ENCODE data around the gene FBXO3.
"Not testable (repeated sequence)": the region's sequence is repeated elsewhere in the genome, so short reads cannot be mapped to it uniquely, and the experiment has no call there.

Gene FBXO3

GRCh38 chr11:33708985-33709384 lies 65.3 kb downstream of the FBXO3 start:
- no peak overlapping the region for H3K4me3 ChIP-seq (ENCODE audit: low read length, poor library complexity, severe bottlenecking)
- H3K36me3 ChIP-seq (ENCODE audit: insufficient read depth, low read length) = peaks cover 60% of the 10 kb centered on the region; the same call in 1 of the 2 replicates
- no peak overlapping the region for H3K9ac ChIP-seq (ENCODE audit: low read depth, low read length, poor library complexity, severe bottlenecking)
- H2AFZ ChIP-seq (ENCODE audit: low read length) = no peak overlapping the region
- H3K79me2 ChIP-seq (ENCODE audit: insufficient read depth, low read length) = no peaks in the 10 kb centered on the region
- TF ChIP-seq EZH2phosphoT487 (IDR thresholded peaks at IDR 0.05; ENCODE audit: borderline replicate concordance) = no peak
- TF ChIP-seq CTCF (conservative IDR thresholded peaks at IDR 0.05; ENCODE audit: low read length) = no peak
- H3F3A ChIP-seq (ENCODE audit: low read depth) = no peaks in the 10 kb centered on the region
- no peaks in the 10 kb centered on the region for H3K4me1 ChIP-seq (ENCODE audit: insufficient read depth, low read length, poor library complexity, severe bottlenecking)
- no peaks in the 10 kb centered on the region for H4K20me1 ChIP-seq (ENCODE audit: insufficient read depth, low read length, poor library complexity, severe bottlenecking)
- no peaks in the 10 kb centered on the region for H3K9me2 ChIP-seq (replicated peaks; ENCODE audit: low read depth, low read length)
- H3K4me2 ChIP-seq (ENCODE audit: low read depth, low read length, poor library complexity, severe bottlenecking) = no peak overlapping the region
- H3K27me3 ChIP-seq (ENCODE audit: insufficient read depth, low read length, poor library complexity, severe bottlenecking) = no peaks in the 10 kb centered on the region
- no peaks in the 10 kb centered on the region for H3K9me3 ChIP-seq (ENCODE audit: insufficient read depth, low read depth, low read length)

GRCh38 chr11:33707831-33708230 lies 66.5 kb downstream of the FBXO3 start:
- not testable (repeated sequence) for H3K27me3 ChIP-seq (ENCODE audit: insufficient read depth, low read length, poor library complexity, severe bottlenecking); H3K4me1 ChIP-seq (ENCODE audit: insufficient read depth, low read length, poor library complexity, severe bottlenecking); H4K20me1 ChIP-seq (ENCODE audit: insufficient read depth, low read length, poor library complexity, severe bottlenecking); H3K79me2 ChIP-seq (ENCODE audit: insufficient read depth, low read length); H3K9me3 ChIP-seq (ENCODE audit: insufficient read depth, low read depth, low read length); H3F3A ChIP-seq (ENCODE audit: low read depth); H3K9ac ChIP-seq (ENCODE audit: low read depth, low read length, poor library complexity, severe bottlenecking); H2AFZ ChIP-seq (ENCODE audit: low read length); H3K4me2 ChIP-seq (ENCODE audit: low read depth, low read length, poor library complexity, severe bottlenecking); H3K4me3 ChIP-seq (ENCODE audit: low read length, poor library complexity, severe bottlenecking); H3K9me2 ChIP-seq (replicated peaks; ENCODE audit: low read depth, low read length)
- peaks cover 49% of the 10 kb centered on the region; the same call in 1 of the 2 replicates for H3K36me3 ChIP-seq (ENCODE audit: insufficient read depth, low read length)

GRCh38 chr11:33706966-33707365 lies 67.4 kb downstream of the FBXO3 start:
- Histone ChIP-seq H3K4me2 (ENCODE audit: low read depth, low read length, poor library complexity, severe bottlenecking) (no peak overlapping the region), H3K36me3 (ENCODE audit: insufficient read depth, low read length) (peaks cover 42% of the 10 kb centered on the region; the same call in 1 of the 2 replicates), H3K4me1 (ENCODE audit: insufficient read depth, low read length, poor library complexity, severe bottlenecking) (peaks cover 3% of the 10 kb centered on the region), H3K9ac (ENCODE audit: low read depth, low read length, poor library complexity, severe bottlenecking) (no peak overlapping the region), H3F3A (ENCODE audit: low read depth) (no peaks in the 10 kb centered on the region), H2AFZ (ENCODE audit: low read length) (no peak overlapping the region), H3K79me2 (ENCODE audit: insufficient read depth, low read length) (no peaks in the 10 kb centered on the region), H3K4me3 (ENCODE audit: low read length, poor library complexity, severe bottlenecking) (no peak overlapping the region), H4K20me1 (ENCODE audit: insufficient read depth, low read length, poor library complexity, severe bottlenecking) (no peaks in the 10 kb centered on the region), H3K9me3 (ENCODE audit: insufficient read depth, low read depth, low read length) (no peaks in the 10 kb centered on the region), H3K27me3 (ENCODE audit: insufficient read depth, low read length, poor library complexity, severe bottlenecking) (no peaks in the 10 kb centered on the region), H3K9me2 (replicated peaks; ENCODE audit: low read depth, low read length) (no peaks in the 10 kb centered on the region)
- TF ChIP-seq EZH2phosphoT487 (IDR thresholded peaks at IDR 0.05; ENCODE audit: borderline replicate concordance) (no peak), CTCF (conservative IDR thresholded peaks at IDR 0.05; ENCODE audit: low read length) (no peak)

- Histone ChIP-seq H4K20me1 (ENCODE audit: insufficient read depth, low read length, poor library complexity, severe bottlenecking) (no peaks in the 10 kb centered on the region), H3K9me3 (ENCODE audit: insufficient read depth, low read depth, low read length) (no peaks in the 10 kb centered on the region), H3K9ac (ENCODE audit: low read depth, low read length, poor library complexity, severe bottlenecking) (no peak overlapping the region), H3K4me3 (ENCODE audit: low read length, poor library complexity, severe bottlenecking) (no peak overlapping the region), H3K36me3 (ENCODE audit: insufficient read depth, low read length) (peaks cover 42% of the 10 kb centered on the region; the same call in 1 of the 2 replicates), H3K79me2 (ENCODE audit: insufficient read depth, low read length) (no peaks in the 10 kb centered on the region), H3K9me2 (replicated peaks; ENCODE audit: low read depth, low read length) (no peaks in the 10 kb centered on the region), H2AFZ (ENCODE audit: low read length) (no peak overlapping the region), H3K4me2 (ENCODE audit: low read depth, low read length, poor library complexity, severe bottlenecking) (no peak overlapping the region), H3F3A (ENCODE audit: low read depth) (no peaks in the 10 kb centered on the region), H3K27me3 (ENCODE audit: insufficient read depth, low read length, poor library complexity, severe bottlenecking) (no peaks in the 10 kb centered on the region), H3K4me1 (ENCODE audit: insufficient read depth, low read length, poor library complexity, severe bottlenecking) (peaks cover 7% of the 10 kb centered on the region)
- TF ChIP-seq EZH2phosphoT487 (IDR thresholded peaks at IDR 0.05; ENCODE audit: borderline replicate concordance) (no peak), CTCF (conservative IDR thresholded peaks at IDR 0.05; ENCODE audit: low read length) (no peak)
Measured at GRCh38 chr11:33706546-33706945, 67.8 kb downstream of the FBXO3 start.
